Endothelial cell of umbilical vein (primary cell): ENCODE results near the gene KRTAP10-12.
"Not testable (repeated sequence)": the region's sequence is repeated elsewhere in the genome, so short reads cannot be mapped to it uniquely, and the experiment has no call there.

ENCODE experiments used
- EZH2 ChIP-seq: IDR thresholded peaks from 2 replicates; pipeline ENCODE4 v1.6.1; 2012; ENCODE audit warnings: borderline replicate concordance, low read depth, mild to moderate bottlenecking, moderate library complexity, low read length, inconsistent platforms; ENCODE audit not compliant: severe bottlenecking
- JUN ChIP-seq: IDR thresholded peaks from 2 replicates; pipeline ENCODE4 v1.6.1; 2011; ENCODE audit warnings: borderline replicate concordance, low read depth; ENCODE audit not compliant: insufficient read length, insufficient read depth
- MYC ChIP-seq: IDR thresholded peaks from one replicate; pipeline ENCODE4 v1.6.1; 2011; ENCODE audit warnings: mild to moderate bottlenecking, low read depth, low read length
- POLR2A ChIP-seq: IDR thresholded peaks from 2 replicates; pipeline ENCODE4 v1.6.1; 2012; ENCODE audit warnings: low read depth, mild to moderate bottlenecking, control low read depth, low read length
- POLR2AphosphoS5 ChIP-seq: IDR thresholded peaks from 2 replicates; pipeline ENCODE4 v1.6.1; 2012; ENCODE audit warnings: low read depth, mild to moderate bottlenecking, control low read depth, low read length, moderate library complexity; ENCODE audit not compliant: insufficient read depth
- TF ChIP-seq, protein P1 (sequence below), 2 donors: IDR thresholded peaks; 1 replicate in 1 of 2; 2 replicates in 1 of 2; pipeline ENCODE4 v1.5.1; 2011; ENCODE audit warnings: low read length in 2 of 2, mild to moderate bottlenecking in 2 of 2, moderate library complexity in 2 of 2, control low read depth in 1 of 2, inconsistent platforms in 1 of 2, low read depth in 1 of 2; ENCODE audit not compliant: insufficient read depth in 1 of 2; ENCODE audit errors: extremely low read depth in 1 of 2
- TF ChIP-seq, protein P2 (sequence below): IDR thresholded peaks from 2 replicates; pipeline ENCODE4 v1.6.1; 2011; ENCODE audit not compliant: insufficient read depth, insufficient read length

DNA sequence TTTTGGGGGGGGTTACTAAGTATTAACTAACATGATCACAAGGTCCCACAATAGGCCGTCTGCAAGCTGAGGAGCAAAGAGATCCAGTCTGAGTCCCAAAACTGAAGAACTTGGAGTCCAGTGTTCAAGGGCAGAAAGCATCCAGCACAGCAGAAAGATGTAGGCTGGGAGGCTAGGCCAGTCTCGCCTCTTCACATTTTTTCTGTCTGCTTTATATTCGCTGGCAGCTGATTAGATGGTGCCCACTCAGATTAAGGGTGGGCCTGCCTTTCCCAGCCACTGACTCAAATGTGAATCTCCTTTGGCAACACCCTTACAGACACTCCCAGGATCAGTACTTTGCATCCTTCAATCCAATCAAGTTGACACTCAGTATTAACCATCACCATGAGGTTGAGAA is 7.2 kb upstream of the KRTAP10-12 start:
- TF ChIP-seq, protein P1, sequence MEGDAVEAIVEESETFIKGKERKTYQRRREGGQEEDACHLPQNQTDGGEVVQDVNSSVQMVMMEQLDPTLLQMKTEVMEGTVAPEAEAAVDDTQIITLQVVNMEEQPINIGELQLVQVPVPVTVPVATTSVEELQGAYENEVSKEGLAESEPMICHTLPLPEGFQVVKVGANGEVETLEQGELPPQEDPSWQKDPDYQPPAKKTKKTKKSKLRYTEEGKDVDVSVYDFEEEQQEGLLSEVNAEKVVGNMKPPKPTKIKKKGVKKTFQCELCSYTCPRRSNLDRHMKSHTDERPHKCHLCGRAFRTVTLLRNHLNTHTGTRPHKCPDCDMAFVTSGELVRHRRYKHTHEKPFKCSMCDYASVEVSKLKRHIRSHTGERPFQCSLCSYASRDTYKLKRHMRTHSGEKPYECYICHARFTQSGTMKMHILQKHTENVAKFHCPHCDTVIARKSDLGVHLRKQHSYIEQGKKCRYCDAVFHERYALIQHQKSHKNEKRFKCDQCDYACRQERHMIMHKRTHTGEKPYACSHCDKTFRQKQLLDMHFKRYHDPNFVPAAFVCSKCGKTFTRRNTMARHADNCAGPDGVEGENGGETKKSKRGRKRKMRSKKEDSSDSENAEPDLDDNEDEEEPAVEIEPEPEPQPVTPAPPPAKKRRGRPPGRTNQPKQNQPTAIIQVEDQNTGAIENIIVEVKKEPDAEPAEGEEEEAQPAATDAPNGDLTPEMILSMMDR (IDR thresholded peaks at IDR 0.05; ENCODE audit: extremely low read depth in 1 of 2, insufficient read depth in 1 of 2, low read depth in 1 of 2, low read length in 2 of 2): not testable (repeated sequence)
- TF ChIP-seq MYC, POLR2A, POLR2AphosphoS5, EZH2, JUN: not testable (repeated sequence)
- TF ChIP-seq, protein P2, sequence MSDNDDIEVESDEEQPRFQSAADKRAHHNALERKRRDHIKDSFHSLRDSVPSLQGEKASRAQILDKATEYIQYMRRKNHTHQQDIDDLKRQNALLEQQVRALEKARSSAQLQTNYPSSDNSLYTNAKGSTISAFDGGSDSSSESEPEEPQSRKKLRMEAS: not testable (repeated sequence)
